Fibroblast of upper back skin (primary cell): ENCODE results near the gene SLC2A9.

Experiments
- DNase-seq: peaks from one replicate; pipeline ENCODE4 v3.0.0-alpha.2; 2013

SLC2A9 gene

GRCh38 chr4:9952415-9952950 is 68.8 kb downstream of the SLC2A9 start:
- DNase-seq = no peak

- DNase-seq = no peak
Observed at GRCh38 chr4:9949573-9949972, 71.7 kb downstream of the SLC2A9 start.

GRCh38 chr4:9947168-9948062 is 73.9 kb downstream of the SLC2A9 start:
- DNase-seq = no peak

- DNase-seq = no peak
Observed at GRCh38 chr4:9946170-9946569, 75.1 kb downstream of the SLC2A9 start.

- DNase-seq = no peak
Observed at GRCh38 chr4:9944431-9945425, 76.6 kb downstream of the SLC2A9 start.

- DNase-seq = no peak
Observed at GRCh38 chr4:9943761-9944160, 77.5 kb downstream of the SLC2A9 start.

GRCh38 chr4:9942921-9943600 is 78.2 kb downstream of the SLC2A9 start:
- DNase-seq = no peak

GRCh38 chr4:9942139-9942538 is 79.2 kb downstream of the SLC2A9 start:
- no peak for DNase-seq

GRCh38 chr4:9940041-9940440 is 81.3 kb downstream of the SLC2A9 start:
- no peak for DNase-seq

- no peak for DNase-seq
Observed at GRCh38 chr4:9938933-9939332, 82.4 kb downstream of the SLC2A9 start.

- no peak for DNase-seq
Observed at GRCh38 chr4:9937078-9937477, 84.2 kb downstream of the SLC2A9 start.

GRCh38 chr4:9936129-9936644 is 85.1 kb downstream of the SLC2A9 start:
- DNase-seq = no peak

GRCh38 chr4:9933956-9934355 is 87.3 kb downstream of the SLC2A9 start:
- no peak for DNase-seq

- DNase-seq = no peak
Observed at GRCh38 chr4:9933184-9933583, 88.1 kb downstream of the SLC2A9 start.

GRCh38 chr4:9932771-9933170 is 88.5 kb downstream of the SLC2A9 start:
- no peak for DNase-seq

GRCh38 chr4:9931146-9931545 is 90.2 kb downstream of the SLC2A9 start:
- no peak for DNase-seq

- DNase-seq = no peak
Observed at GRCh38 chr4:9929111-9929510, 92.2 kb downstream of the SLC2A9 start.

- DNase-seq = no peak
Observed at GRCh38 chr4:9927341-9928007, 93.8 kb downstream of the SLC2A9 start.

- DNase-seq = no peak
Observed at GRCh38 chr4:9926586-9926985, 94.7 kb downstream of the SLC2A9 start.

GRCh38 chr4:9925750-9926439 is 95.4 kb downstream of the SLC2A9 start:
- no peak for DNase-seq

GRCh38 chr4:9924750-9925149 is 96.5 kb downstream of the SLC2A9 start:
- DNase-seq = peak; percentile 21
